Sigmoid colon (tissue), 4 donors: Measurements from ENCODE around the gene DUSP21.
"Not testable (repeated sequence)": the region's sequence is repeated elsewhere in the genome, so short reads cannot be mapped to it uniquely, and the experiment has no call there.

Experiments
- CTCF ChIP-seq, 4 experiments: fragments of 450-650 bp in 3 of 4; fragments of 200-600 bp in 1 of 4; IDR thresholded peaks; one replicate each; pipeline ENCODE4 v1.5.1; 2016 to 2019; ENCODE audit warnings: antibody characterized with exemption in 4 of 4, mild to moderate bottlenecking in 3 of 4, moderate library complexity in 2 of 4
- POLR2AphosphoS5 ChIP-seq, 4 donors: sonication (generic); formaldehyde crosslinking; IDR thresholded peaks; one replicate each; pipeline ENCODE4 v1.6.1; 2017; ENCODE audit warnings: antibody characterized with exemption in 4 of 4

GRCh38 chrX:44890687-44891086 lies 46.9 kb downstream of the DUSP21 start:
- TF ChIP-seq CTCF, POLR2AphosphoS5 (IDR thresholded peaks at IDR 0.05): not testable (repeated sequence)
